HG03097 (cell line): ENCODE measurements around the gene MUC5B.
"Not testable (repeated sequence)": the region's sequence is repeated elsewhere in the genome, so short reads cannot be mapped to it uniquely, and the experiment has no call there.

Experiments used
- ATAC-seq: cut with Tn5 transposase; IDR thresholded peaks from one replicate; pipeline ENCODE4 v1.9.1; 2021; ENCODE audit not compliant: unreplicated experiment, low FRiP score

Gene MUC5B

GRCh38 chr11:1244557-1244956 lies 21.7 kb downstream of the MUC5B start:
- not testable (repeated sequence) for ATAC-seq

GRCh38 chr11:1245717-1246116 lies 22.9 kb downstream of the MUC5B start:
- not testable (repeated sequence) for ATAC-seq

- ATAC-seq: not testable (repeated sequence)
These were observed 23.4 kb downstream of the MUC5B start for GRCh38 chr11:1246301-1246700.

GRCh38 chr11:1247026-1247425 lies 24.2 kb downstream of the MUC5B start:
- ATAC-seq: not testable (repeated sequence)

GRCh38 chr11:1248951-1249350 lies 26.1 kb downstream of the MUC5B start:
- not testable (repeated sequence) for ATAC-seq

GRCh38 chr11:1250411-1250810 lies 27.5 kb downstream of the MUC5B start:
- not testable (repeated sequence) for ATAC-seq

- ATAC-seq: no peak
These were observed 28.4 kb downstream of the MUC5B start for GRCh38 chr11:1251236-1251770.

- no peak for ATAC-seq
These were observed 29.7 kb downstream of the MUC5B start for GRCh38 chr11:1252371-1253102.

GRCh38 chr11:1253103-1253485 lies 30.2 kb downstream of the MUC5B start:
- ATAC-seq: no peak

- ATAC-seq: no peak
These were observed 31.3 kb downstream of the MUC5B start for GRCh38 chr11:1254086-1254648.

GRCh38 chr11:1254733-1255132 lies 31.9 kb downstream of the MUC5B start:
- no peak for ATAC-seq

- ATAC-seq: no peak
These were observed 32.3 kb downstream of the MUC5B start for GRCh38 chr11:1255151-1255550.

GRCh38 chr11:1256257-1257045 lies 33.6 kb downstream of the MUC5B start:
- no peak for ATAC-seq

- no peak for ATAC-seq
These were observed 34.5 kb downstream of the MUC5B start for GRCh38 chr11:1257366-1257765.

- ATAC-seq: no peak
These were observed 35.0 kb downstream of the MUC5B start for GRCh38 chr11:1257916-1258315.

GRCh38 chr11:1258401-1259075 lies 35.7 kb downstream of the MUC5B start:
- ATAC-seq: no peak

- no peak for ATAC-seq
These were observed 36.2 kb downstream of the MUC5B start for GRCh38 chr11:1259076-1259461.

- ATAC-seq: no peak
These were observed 36.7 kb downstream of the MUC5B start for GRCh38 chr11:1259561-1259960.

GRCh38 chr11:1260023-1260501 lies 37.2 kb downstream of the MUC5B start:
- no peak for ATAC-seq

- ATAC-seq: no peak
These were observed 37.8 kb downstream of the MUC5B start for GRCh38 chr11:1260620-1261019.
